A549 (cell line): ENCODE data around the gene NUP210. TPM values are rescaled to one million over a fixed set of nuclear protein-coding genes. Genes with fewer than 3 reads are reported as not detected.
A peak's percentile ranks its signal among the peaks of the same experiment; 100 is the strongest.

Experiments
- ATAC-seq, 2 experiments: fragments of 200-7000 bp in 1 of 2; fragments of >200 bp in 1 of 2; cut with Nextera tagmentation in 1 of 2; cut with Tn5 transposase in 1 of 2; 3 replicates each; pipeline versions ENCODE4 v1.8.0 to v1.9.1; 2018 to 2020; ENCODE audit warnings: mild to moderate bottlenecking in 1 of 2, moderate library complexity in 1 of 2
- CTCF ChIA-PET: fragments of 300-600 bp; sonication (Branson Sonifier 250); formaldehyde crosslinking; extraction: SDS; loops from one replicate; lab custom pipeline; 2021; ENCODE audit warnings: antibody characterized with exemption, inconsistent platforms; lab: Yijun Ruan, JAX
- POLR2A ChIA-PET: fragments of 350-600 bp; formaldehyde crosslinking; extraction: SDS; loops from one replicate; lab custom pipeline; 2021; ENCODE audit warnings: antibody characterized with exemption, inconsistent platforms; lab: Yijun Ruan, JAX
- DNase-seq, 2 experiments: peaks; one replicate each; pipeline versions ENCODE4 v3.0.0 to v3.0.0-alpha.2; 2011 to 2016; ENCODE audit warnings: low read depth in 1 of 2, low spot score in 1 of 2
- FAIRE-seq: peaks from 2 replicates; lab custom pipeline; 2011; peaks lifted over from hg19 to GRCh38; lab: Jason Lieb, UNC
- H3K27ac ChIP-seq, 2 experiments: fragments of >200 bp; sonication (Bioruptor Twin); formaldehyde crosslinking; 3 replicates each; pipeline ENCODE4 v1.5.1; 2016 to 2017
- H3K4me1 ChIP-seq: fragments of >200 bp; sonication (Bioruptor Twin); formaldehyde crosslinking; 3 replicates; pipeline ENCODE4 v1.6.1; 2016
- H3K4me2 ChIP-seq: fragments of >200 bp; sonication (Bioruptor Twin); formaldehyde crosslinking; 3 replicates; pipeline ENCODE4 v1.6.1; 2016
- H3K4me3 ChIP-seq: fragments of >200 bp; sonication (Bioruptor Twin); formaldehyde crosslinking; 3 replicates; pipeline ENCODE4 v1.5.1; 2016
- H3K9me3 ChIP-seq: fragments of >200 bp; sonication (Bioruptor Twin); formaldehyde crosslinking; 3 replicates; pipeline ENCODE4 v1.6.1; 2016
- CBX8 ChIP-seq: fragments of 200-600 bp; sonication (generic); IDR thresholded peaks from 2 replicates; pipeline ENCODE4 v1.6.1; 2016
- CEBPB ChIP-seq, 2 experiments: fragments of >200 bp in 1 of 2; sonication (Bioruptor Twin) in 1 of 2; formaldehyde crosslinking in 1 of 2; IDR thresholded peaks; 2 replicates each; pipeline ENCODE4 v1.6.1; 2012 to 2016
- CHD4 ChIP-seq: fragments of 200-600 bp; sonication (generic); IDR thresholded peaks from 2 replicates; pipeline ENCODE4 v1.6.1; 2016; ENCODE audit warnings: antibody characterized with exemption, mild to moderate bottlenecking, borderline replicate concordance
- E2F6 ChIP-seq: IDR thresholded peaks from 2 replicates; pipeline ENCODE4 v1.6.1; 2012; ENCODE audit warnings: low read depth, borderline replicate concordance
- EHF ChIP-seq: fragments of 250-450 bp; sonication (Bioruptor Pico); IDR thresholded peaks from 2 replicates; pipeline ENCODE4 v1.5.0; 2020; ENCODE audit warnings: mild to moderate bottlenecking
- ESRRA ChIP-seq: fragments of 150-350 bp; IDR thresholded peaks from 2 replicates; pipeline ENCODE4 v1.6.1; 2014; ENCODE audit warnings: mild to moderate bottlenecking, low read length, borderline replicate concordance
- FOSB ChIP-seq: fragments of 250-450 bp; sonication (Bioruptor Pico); IDR thresholded peaks from 2 replicates; pipeline ENCODE4 v1.5.0; 2020; ENCODE audit warnings: mild to moderate bottlenecking, moderate library complexity
- HOXA7 ChIP-seq: fragments of 250-450 bp; sonication (Bioruptor Pico); IDR thresholded peaks from 2 replicates; pipeline ENCODE4 v1.5.0; 2020; ENCODE audit warnings: mild to moderate bottlenecking, moderate library complexity
- MAZ ChIP-seq: fragments of 150-350 bp; IDR thresholded peaks from 2 replicates; pipeline ENCODE4 v1.6.1; 2014; ENCODE audit warnings: antibody characterized with exemption, low read depth, low read length, borderline replicate concordance
- MYC ChIP-seq: IDR thresholded peaks from 2 replicates; pipeline ENCODE4 v1.6.1; 2012; ENCODE audit warnings: mild to moderate bottlenecking, inconsistent platforms, low read length, improper control_type of control experiment, borderline replicate concordance
- NR3C1 ChIP-seq: fragments of >200 bp; sonication (Bioruptor Twin); formaldehyde crosslinking; IDR thresholded peaks from 3 replicates; pipeline ENCODE4 v1.6.1; 2017
- POLR2AphosphoS2 ChIP-seq: conservative IDR thresholded peaks from 2 replicates; pipeline ENCODE4 v1.6.1; 2012; ENCODE audit warnings: low read length, improper control_type of control experiment, inconsistent platforms
- REST ChIP-seq: fragments of 200-600 bp; sonication (generic); IDR thresholded peaks from 2 replicates; pipeline ENCODE4 v1.6.1; 2016; ENCODE audit warnings: antibody characterized with exemption, mild to moderate bottlenecking, moderate library complexity
- RNF2 ChIP-seq: fragments of 200-600 bp; sonication (generic); IDR thresholded peaks from 2 replicates; pipeline ENCODE4 v1.6.1; 2016; ENCODE audit warnings: low read depth, mild to moderate bottlenecking, antibody characterized with exemption, moderate library complexity, borderline replicate concordance
- SMC3 ChIP-seq: fragments of >200 bp; sonication (Bioruptor Twin); formaldehyde crosslinking; IDR thresholded peaks from 3 replicates; pipeline ENCODE4 v1.6.1; 2018; ENCODE audit warnings: inconsistent platforms
- ZFP36 ChIP-seq: fragments of 450-650 bp; IDR thresholded peaks from 2 replicates; pipeline ENCODE4 v1.6.1; 2014; ENCODE audit warnings: borderline replicate concordance; ENCODE audit not compliant: partially characterized antibody
- ZNF302 ChIP-seq: fragments of 250-450 bp; sonication (Bioruptor Pico); IDR thresholded peaks from 2 replicates; pipeline ENCODE4 v1.9.0; 2021; ENCODE audit warnings: inconsistent platforms, mild to moderate bottlenecking, moderate library complexity
- WGBS: methylation state at CpG from one replicate; pipeline ENCODE4 v1.1.6; 2017; ENCODE audit errors: missing lambda C conversion rate; 5-methylcytosine and 5-hydroxymethylcytosine counted together
- polyA plus RNA-seq, 4 experiments: library from polyadenylated mRNA; depleted of rRNA in 3 of 4; stranded (reverse); fragments of >200 nt; fragmentation: RNase III in 1 of 4; extraction: RNeasy Plus Mini Kit Qiagen cat#74134 plus additional on column Dnase treatment in 1 of 4; gene quantifications; 2 replicates in 3 of 4; 3 replicates in 1 of 4; pipeline ENCODE4 v1.2.3, GENCODE V29; 2011 to 2017

NUP210 gene
- polyA plus RNA-seq, 2 of the 4 experiments (the other 2 are of a cell fraction): 25.7 to 28.1 TPM

- TF ChIP-seq MYC: no peak
- no peak for TF ChIP-seq ZNF302 (CRISPR knock-in tag)
Observed at GRCh38 chr3:13341229-13341905, 78.8 kb downstream of the NUP210 start (continued).

GRCh38 chr3:13339833-13340232 is 80.3 kb downstream of the NUP210 start:
- H3K4me1 ChIP-seq: peaks cover 10% of the 10 kb centered on the region; the same call in 1 of the 3 replicates
- no peaks in the 10 kb centered on the region for H3K9me3 ChIP-seq
- ATAC-seq: no peak; a peak in 1 of 6 replicates
- no peak overlapping the region for H3K4me2 ChIP-seq
- H3K4me3 ChIP-seq: no peak overlapping the region
- TF ChIP-seq HOXA7 (CRISPR knock-in tag) (no peak), FOSB (CRISPR knock-in tag) (no peak), EHF (CRISPR knock-in tag) (no peak), RNF2 (no peak), MYC (no peak), ZFP36 (no peak), SMC3 (no peak), NR3C1 (no peak), CBX8 (no peak), MAZ (no peak), CEBPB (IDR thresholded peaks at IDR 0.05) (no peak), ESRRA (no peak), REST (no peak)
- TF ChIP-seq, all 56 proteins: peak for 0
- DNase-seq (no peak), FAIRE-seq (no peak)
- 97% methylated on average over 9 of the region's 20 CpGs for WGBS
- ChIA-PET POLR2A (no interaction called here), CTCF (interaction anchor here (0.8 kb wide), 1 partner anchor 248 kb away, joined by 4 read pairs; no protein-coding TSS in a partner anchor)
- H3K27ac ChIP-seq: no peak overlapping the region

- Histone ChIP-seq H3K4me2 (no peak overlapping the region), H3K4me1 (peaks cover 10% of the 10 kb centered on the region; the same call in 1 of the 3 replicates), H3K4me3 (no peak overlapping the region), H3K9me3 (no peaks in the 10 kb centered on the region), H3K27ac (peak overlapping the region in 1 of 2 experiments; percentile 79; a peak in 4 of 6 replicates)
- ATAC-seq (no peak), DNase-seq (no peak), FAIRE-seq (no peak)
- ChIA-PET POLR2A (no interaction called here), CTCF (interaction anchor here (0.8 kb wide), 1 partner anchor 247 kb away, joined by 4 read pairs; no protein-coding TSS in a partner anchor)
- no peak for TF ChIP-seq POLR2AphosphoS2
- TF ChIP-seq E2F6: no peak
- TF ChIP-seq CHD4: no peak
- no peak for TF ChIP-seq SMC3
- 96% methylated on average over 5 of the region's 5 CpGs for WGBS
Observed at GRCh38 chr3:13338996-13339395, 81.1 kb downstream of the NUP210 start.
